Endodermal cell (in vitro differentiated cells): ENCODE measurements around the gene GSE1. TPM values are rescaled to one million over a fixed set of nuclear protein-coding genes. Genes with fewer than 3 reads are reported as not detected.
A peak's percentile ranks its signal among the peaks of the same experiment; 100 is the strongest.

ENCODE experiments used
- DNase-seq: peaks from one replicate; pipeline ENCODE4 v3.0.0-alpha.2; 2017
- H3K27ac ChIP-seq: 2 replicates; pipeline ENCODE4 v1.5.1; 2013; ENCODE audit warnings: mild to moderate bottlenecking, low read depth, low read length, moderate library complexity
- H3K27me3 ChIP-seq: 2 replicates; pipeline ENCODE4 v1.6.1; 2013; ENCODE audit warnings: mild to moderate bottlenecking, low read length, moderate library complexity; ENCODE audit not compliant: insufficient read depth, control insufficient read depth, poor library complexity, severe bottlenecking
- H3K36me3 ChIP-seq: 2 replicates; pipeline ENCODE4 v1.7.0; 2013; ENCODE audit warnings: mild to moderate bottlenecking, low read length, moderate library complexity; ENCODE audit not compliant: control insufficient read depth, insufficient read depth
- H3K4me1 ChIP-seq: one replicate; pipeline ENCODE4 v1.7.0; 2013; ENCODE audit warnings: low read length; ENCODE audit not compliant: control insufficient read depth, insufficient read depth
- H3K4me3 ChIP-seq: 2 replicates; pipeline ENCODE4 v1.5.1; 2013; ENCODE audit warnings: mild to moderate bottlenecking, low read length, moderate library complexity
- H3K9ac ChIP-seq: 2 replicates; pipeline ENCODE4 v1.6.1; 2013; ENCODE audit warnings: mild to moderate bottlenecking, low read length, moderate library complexity; ENCODE audit not compliant: poor library complexity, severe bottlenecking; ENCODE audit errors: extremely low read depth
- H3K9me3 ChIP-seq: 2 replicates; pipeline ENCODE4 v1.6.1; 2013; ENCODE audit warnings: mild to moderate bottlenecking, low read length, moderate library complexity; ENCODE audit not compliant: control insufficient read depth
- H3K27ac Mint-ChIP-seq: 2 replicates; pipeline ENCODE4 v1.8.0; 2020; ENCODE audit warnings: mixed read lengths
- H3K27me3 Mint-ChIP-seq: 2 replicates; pipeline ENCODE4 v1.8.0; 2021; ENCODE audit warnings: mild to moderate bottlenecking, mixed read lengths; ENCODE audit not compliant: insufficient read depth
- H3K36me3 Mint-ChIP-seq: 2 replicates; pipeline ENCODE4 v1.8.0; 2020; ENCODE audit warnings: low read depth, mixed read lengths
- H3K4me1 Mint-ChIP-seq: 2 replicates; pipeline ENCODE4 v1.8.0; 2020; ENCODE audit warnings: mixed read lengths
- H3K4me3 Mint-ChIP-seq: 2 replicates; pipeline ENCODE4 v1.8.0; 2020; ENCODE audit warnings: mild to moderate bottlenecking, moderate library complexity, mixed read lengths
- H3K9me3 Mint-ChIP-seq: 2 replicates; pipeline ENCODE4 v1.8.0; 2020; ENCODE audit warnings: mild to moderate bottlenecking, mixed read lengths
- CTCF ChIP-seq: fragments of 200-600 bp; sonication (generic); conservative IDR thresholded peaks from 2 replicates; pipeline ENCODE4 v1.5.0; 2021; ENCODE audit warnings: antibody characterized with exemption, mild to moderate bottlenecking
- WGBS, 2 experiments: methylation state at CpG; one replicate each; pipeline versions ENCODE4 v1.1.5 to v1.1.7; 2013; ENCODE audit warnings: missing lambda C conversion rate in 2 of 2, mixed read lengths in 1 of 2; ENCODE audit not compliant: insufficient coverage in 1 of 2, insufficient read length in 1 of 2; 5-methylcytosine and 5-hydroxymethylcytosine counted together
- total RNA-seq, 2 donors: library from RNA; stranded (reverse); fragmentation: NEBNext Ultra II Directional in 1 of 2; extraction: Animal tissue kit (Norgen Biotek cat#: 25700) in 1 of 2; gene quantifications; 2 replicates in 1 of 2; 3 replicates in 1 of 2; pipeline ENCODE4 v1.2.1, GENCODE V29; 2021

The GSE1 gene
- total RNA-seq, 2 donors from 2014 or later: 108 to 128 TPM

GRCh38 chr16:85583491-85584181, 29.5 kb upstream of the GSE1 start:
- peaks cover 44% of the 10 kb centered on the region for H3K27me3 Mint-ChIP-seq
- TF ChIP-seq CTCF: no peak
- Histone ChIP-seq H3K27ac (peak overlapping the region; percentile 92), H3K36me3 (no peaks in the 10 kb centered on the region), H3K4me3 (no peak overlapping the region), H3K9ac (no peak overlapping the region), H3K9me3 (no peaks in the 10 kb centered on the region), H3K27me3 (peaks cover 10% of the 10 kb centered on the region), H3K4me1 (peaks cover 16% of the 10 kb centered on the region)
- no peak overlapping the region for H3K4me3 Mint-ChIP-seq
- no peaks in the 10 kb centered on the region for H3K36me3 Mint-ChIP-seq
- no peaks in the 10 kb centered on the region for H3K9me3 Mint-ChIP-seq
- H3K27ac Mint-ChIP-seq: no peak overlapping the region
- H3K4me1 Mint-ChIP-seq: peaks cover 59% of the 10 kb centered on the region
- DNase-seq: no peak
- WGBS, 2 experiments: 33 to 58% methylated on average over 19 to 22 of the region's 22 CpGs

- no peak for TF ChIP-seq CTCF
- no peak overlapping the region for H3K4me3 ChIP-seq
- peak overlapping the region; percentile 92 for H3K27ac ChIP-seq
Observed at GRCh38 chr16:85584267-85584666, 28.9 kb upstream of the GSE1 start.

DNA sequence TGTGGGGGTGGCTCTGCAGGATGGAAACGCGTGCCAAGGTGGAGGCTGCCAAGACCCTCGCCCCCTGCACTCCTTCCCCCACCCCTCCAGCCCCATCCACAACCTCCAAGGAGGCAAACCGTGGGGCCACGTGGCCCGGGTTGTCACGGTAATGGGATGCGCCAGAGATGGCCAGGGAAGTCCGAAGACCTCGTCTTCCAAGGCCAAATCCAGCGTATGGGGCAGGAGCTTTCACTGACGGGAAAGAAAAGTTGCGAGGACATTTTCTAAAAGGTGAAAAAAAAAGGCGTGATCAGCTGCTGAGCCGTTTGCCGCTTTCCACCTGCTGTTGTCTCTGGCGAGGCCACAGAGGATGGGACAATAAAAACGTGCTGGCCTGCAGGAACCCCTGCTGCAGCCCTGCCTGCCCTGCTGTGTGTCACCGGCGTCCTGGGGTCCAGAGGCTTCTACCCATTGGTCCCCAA, 28.3 kb upstream of the GSE1 start:
- TF ChIP-seq CTCF: no peak
- DNase-seq: no peak
- Histone ChIP-seq H3K9me3 (no peaks in the 10 kb centered on the region), H3K27me3 (peaks cover 10% of the 10 kb centered on the region), H3K4me1 (peaks cover 11% of the 10 kb centered on the region), H3K4me3 (no peak overlapping the region), H3K36me3 (no peaks in the 10 kb centered on the region), H3K9ac (no peak overlapping the region), H3K27ac (no peak overlapping the region)
- no peak overlapping the region for H3K27ac Mint-ChIP-seq
- peaks cover 47% of the 10 kb centered on the region for H3K4me1 Mint-ChIP-seq
- no peaks in the 10 kb centered on the region for H3K36me3 Mint-ChIP-seq
- 45 to 58% methylated on average over 11 to 20 of the region's 20 CpGs for WGBS, 2 experiments
- peaks cover 34% of the 10 kb centered on the region for H3K27me3 Mint-ChIP-seq
- no peak overlapping the region for H3K4me3 Mint-ChIP-seq
- no peaks in the 10 kb centered on the region for H3K9me3 Mint-ChIP-seq

More at GRCh38 chr16:85584267-85584666, 28.9 kb upstream of the GSE1 start:
- peaks cover 40% of the 10 kb centered on the region for H3K27me3 Mint-ChIP-seq
- Histone ChIP-seq H3K9me3 (no peaks in the 10 kb centered on the region), H3K36me3 (no peaks in the 10 kb centered on the region), H3K4me1 (peaks cover 14% of the 10 kb centered on the region), H3K9ac (no peak overlapping the region), H3K27me3 (peaks cover 10% of the 10 kb centered on the region)
- H3K9me3 Mint-ChIP-seq: no peaks in the 10 kb centered on the region
- H3K4me1 Mint-ChIP-seq: peaks cover 53% of the 10 kb centered on the region
- no peak overlapping the region for H3K27ac Mint-ChIP-seq
- DNase-seq: no peak
- WGBS, 2 experiments: 33 to 47% methylated on average over 10 to 14 of the region's 14 CpGs
- no peak overlapping the region for H3K4me3 Mint-ChIP-seq
- H3K36me3 Mint-ChIP-seq: no peaks in the 10 kb centered on the region
